ENCODE data around the gene C1QTNF8.

Gene C1QTNF8

DNA sequence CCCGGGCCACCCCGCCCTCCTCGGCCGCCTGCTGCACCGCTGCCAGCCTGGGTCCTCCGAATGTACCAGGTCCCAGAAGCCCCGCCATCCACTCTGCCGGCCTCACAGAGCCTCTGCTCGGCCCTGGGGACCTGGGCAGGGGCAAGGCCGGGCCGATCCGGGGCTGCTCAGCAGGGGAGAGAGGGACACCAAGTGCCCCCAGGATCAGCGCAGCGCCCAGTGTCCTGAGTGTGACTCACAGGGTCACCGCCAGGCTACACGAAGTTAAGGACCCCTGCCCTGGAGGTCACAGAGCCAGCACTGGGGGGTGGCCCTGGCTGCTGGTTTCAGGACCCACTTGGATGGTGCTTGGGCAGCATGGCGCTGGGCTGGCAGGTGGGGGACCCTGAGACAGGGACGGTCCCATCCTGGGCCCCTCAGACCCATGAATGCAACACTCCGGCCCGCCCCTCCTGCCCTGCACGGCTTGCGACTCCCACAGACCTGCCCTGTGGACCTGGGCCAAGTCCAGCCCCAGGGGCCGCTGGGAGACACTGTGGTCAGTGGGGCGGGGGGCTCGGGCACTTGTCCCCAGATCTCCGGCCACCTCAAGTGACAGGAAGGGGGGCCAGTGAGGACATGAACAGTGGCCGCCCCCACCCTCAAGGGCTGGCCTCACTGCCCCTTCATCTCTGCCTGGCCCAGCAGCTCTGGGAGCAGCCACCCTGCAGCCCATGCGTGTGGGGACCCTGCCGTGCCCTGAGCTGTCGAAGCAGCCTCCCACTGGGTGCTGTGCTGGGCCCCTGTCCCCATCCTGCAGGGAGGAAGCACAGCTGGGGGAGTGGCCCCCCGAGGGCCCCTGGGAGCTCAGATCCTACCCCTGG lies 46.7 kb downstream of the C1QTNF8 start:
- H3K4me1 ChIP-seq (ENCODE audit: low read length) = no peaks in the 10 kb centered on the region
- no peak overlapping the region for H3K27ac ChIP-seq (ENCODE audit: low read length)

DNA sequence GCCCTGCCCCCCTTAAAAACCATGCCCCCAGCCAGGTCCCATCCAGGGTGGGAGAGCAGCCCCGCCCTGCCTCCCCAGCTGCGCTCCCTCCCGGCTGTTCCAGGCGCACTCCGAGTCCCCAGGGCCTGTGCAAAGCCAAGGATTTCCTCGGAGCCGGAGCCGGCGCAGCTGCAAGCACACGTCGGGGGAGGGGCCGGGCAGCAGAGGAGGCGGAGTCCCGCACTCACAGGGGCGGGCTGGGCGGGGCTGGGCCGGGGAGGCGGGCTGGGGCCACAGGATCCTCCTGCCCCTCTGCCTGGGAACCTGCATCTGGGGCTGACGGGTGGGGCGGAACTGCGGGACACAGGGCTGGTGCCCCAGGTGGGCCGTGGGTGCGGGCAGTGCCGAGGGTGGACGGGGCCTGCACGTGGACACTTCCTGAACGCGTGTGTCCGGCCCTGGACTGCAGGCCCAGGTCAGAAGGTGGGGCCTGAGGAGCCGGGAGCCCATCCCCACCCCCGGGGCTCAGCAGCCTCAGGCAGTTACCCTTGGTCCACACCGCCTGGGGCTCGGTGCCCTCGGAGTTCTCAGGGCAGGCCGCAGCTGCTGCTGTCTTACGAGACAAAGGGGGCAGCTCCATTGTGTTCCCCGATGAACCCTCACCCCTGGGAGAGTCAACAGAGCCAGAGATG lies 47.5 kb downstream of the C1QTNF8 start:
- TF ChIP-seq EZH2 (optimal IDR thresholded peaks at IDR 0.05; ENCODE audit: low read depth, low read length) (no peak), EZH2phosphoT487 (IDR thresholded peaks at IDR 0.05; ENCODE audit: low read length) (no peak)
- TF ChIP-seq, protein P1, sequence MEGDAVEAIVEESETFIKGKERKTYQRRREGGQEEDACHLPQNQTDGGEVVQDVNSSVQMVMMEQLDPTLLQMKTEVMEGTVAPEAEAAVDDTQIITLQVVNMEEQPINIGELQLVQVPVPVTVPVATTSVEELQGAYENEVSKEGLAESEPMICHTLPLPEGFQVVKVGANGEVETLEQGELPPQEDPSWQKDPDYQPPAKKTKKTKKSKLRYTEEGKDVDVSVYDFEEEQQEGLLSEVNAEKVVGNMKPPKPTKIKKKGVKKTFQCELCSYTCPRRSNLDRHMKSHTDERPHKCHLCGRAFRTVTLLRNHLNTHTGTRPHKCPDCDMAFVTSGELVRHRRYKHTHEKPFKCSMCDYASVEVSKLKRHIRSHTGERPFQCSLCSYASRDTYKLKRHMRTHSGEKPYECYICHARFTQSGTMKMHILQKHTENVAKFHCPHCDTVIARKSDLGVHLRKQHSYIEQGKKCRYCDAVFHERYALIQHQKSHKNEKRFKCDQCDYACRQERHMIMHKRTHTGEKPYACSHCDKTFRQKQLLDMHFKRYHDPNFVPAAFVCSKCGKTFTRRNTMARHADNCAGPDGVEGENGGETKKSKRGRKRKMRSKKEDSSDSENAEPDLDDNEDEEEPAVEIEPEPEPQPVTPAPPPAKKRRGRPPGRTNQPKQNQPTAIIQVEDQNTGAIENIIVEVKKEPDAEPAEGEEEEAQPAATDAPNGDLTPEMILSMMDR (IDR thresholded peaks at IDR 0.05; ENCODE audit: low read length) = no peak
- no peak overlapping the region for H2AFZ ChIP-seq (ENCODE audit: low read length)
- no peaks in the 10 kb centered on the region for H3F3A ChIP-seq (ENCODE audit: insufficient read depth, low read length)
- no peaks in the 10 kb centered on the region for H4K20me1 ChIP-seq (ENCODE audit: insufficient read depth, low read length)
- peaks cover 96% of the 10 kb centered on the region for H3K27me3 ChIP-seq (replicated peaks; ENCODE audit: insufficient read depth, low read length)
- no peaks in the 10 kb centered on the region for H3K36me3 ChIP-seq (replicated peaks; ENCODE audit: insufficient read depth, low read length)
- no peak overlapping the region for H3K9ac ChIP-seq (ENCODE audit: low read length)
- H3K79me2 ChIP-seq (ENCODE audit: low read length) = no peaks in the 10 kb centered on the region
- no peak overlapping the region for H3K27ac ChIP-seq (ENCODE audit: low read length)
- H3K9me3 ChIP-seq (replicated peaks; ENCODE audit: insufficient read depth, low read length) = no peaks in the 10 kb centered on the region
- H3K9me2 ChIP-seq (replicated peaks; ENCODE audit: insufficient read depth, low read length) = no peaks in the 10 kb centered on the region
- no peaks in the 10 kb centered on the region for H3K4me1 ChIP-seq (ENCODE audit: low read length)
- no peak overlapping the region for H3K4me3 ChIP-seq (ENCODE audit: low read length)
- H3K4me2 ChIP-seq (ENCODE audit: low read depth, low read length) = no peak overlapping the region
- DNase-seq = no peak

More for the DNA sequence above, 46.7 kb downstream of the C1QTNF8 start:
- Histone ChIP-seq H3K27me3 (replicated peaks; ENCODE audit: insufficient read depth, low read length) (peaks cover 96% of the 10 kb centered on the region), H3K4me3 (ENCODE audit: low read length) (no peak overlapping the region), H3K36me3 (replicated peaks; ENCODE audit: insufficient read depth, low read length) (no peaks in the 10 kb centered on the region), H3K4me2 (ENCODE audit: low read depth, low read length) (no peak overlapping the region), H4K20me1 (ENCODE audit: insufficient read depth, low read length) (no peaks in the 10 kb centered on the region), H3K9me2 (replicated peaks; ENCODE audit: insufficient read depth, low read length) (no peaks in the 10 kb centered on the region), H3K9me3 (replicated peaks; ENCODE audit: insufficient read depth, low read length) (no peaks in the 10 kb centered on the region), H3F3A (ENCODE audit: insufficient read depth, low read length) (no peaks in the 10 kb centered on the region), H3K9ac (ENCODE audit: low read length) (no peak overlapping the region), H3K79me2 (ENCODE audit: low read length) (no peaks in the 10 kb centered on the region), H2AFZ (ENCODE audit: low read length) (no peak overlapping the region)
- no peak for TF ChIP-seq EZH2phosphoT487 (IDR thresholded peaks at IDR 0.05; ENCODE audit: low read length)
- no peak for DNase-seq

DNA sequence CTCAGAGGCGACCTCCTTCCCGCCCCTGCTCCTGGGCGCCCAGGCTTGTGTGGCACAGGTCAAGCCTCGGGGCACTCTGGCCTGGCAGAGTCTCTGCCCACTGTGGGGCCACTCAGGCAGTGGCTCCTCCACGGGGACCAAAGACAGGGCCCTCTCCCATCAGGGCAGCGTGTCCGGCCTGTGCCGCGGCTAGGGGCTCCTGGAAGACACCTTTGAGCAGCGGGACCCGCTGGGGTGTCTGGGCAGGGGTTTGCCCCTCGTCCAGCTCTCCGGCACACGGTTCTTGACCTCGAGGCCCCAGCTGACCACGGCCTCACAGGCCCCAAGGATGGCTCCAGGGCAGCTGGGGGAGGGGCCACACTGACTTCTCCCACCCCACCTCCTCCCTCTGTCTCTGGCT lies 48.2 kb downstream of the C1QTNF8 start:
- Histone ChIP-seq H3K4me3 (ENCODE audit: low read length) (no peak overlapping the region), H3K4me2 (ENCODE audit: low read depth, low read length) (no peak overlapping the region), H3K79me2 (ENCODE audit: low read length) (no peaks in the 10 kb centered on the region), H3K4me1 (ENCODE audit: low read length) (0 out of 2 replicates have a peak, but pooled peaks cover 1% of the 10 kb centered on the region), H3F3A (ENCODE audit: insufficient read depth, low read length) (no peaks in the 10 kb centered on the region), H3K27me3 (replicated peaks; ENCODE audit: insufficient read depth, low read length) (peaks cover 92% of the 10 kb centered on the region), H3K9me3 (replicated peaks; ENCODE audit: insufficient read depth, low read length) (no peaks in the 10 kb centered on the region), H2AFZ (ENCODE audit: low read length) (no peak overlapping the region), H3K9me2 (replicated peaks; ENCODE audit: insufficient read depth, low read length) (no peaks in the 10 kb centered on the region), H4K20me1 (ENCODE audit: insufficient read depth, low read length) (no peaks in the 10 kb centered on the region), H3K27ac (ENCODE audit: low read length) (no peak overlapping the region), H3K9ac (ENCODE audit: low read length) (no peak overlapping the region), H3K36me3 (replicated peaks; ENCODE audit: insufficient read depth, low read length) (no peaks in the 10 kb centered on the region)
- TF ChIP-seq, protein P1 (IDR thresholded peaks at IDR 0.05; ENCODE audit: low read length) = no peak
- TF ChIP-seq EZH2phosphoT487 (IDR thresholded peaks at IDR 0.05; ENCODE audit: low read length) = no peak
- TF ChIP-seq EZH2 (optimal IDR thresholded peaks at IDR 0.05; ENCODE audit: low read depth, low read length) = no peak
- no peak for DNase-seq
